WI38 (cell line): ENCODE data around the gene TUBE1.

ENCODE experiments used
- H3K4me3 ChIP-seq: 2 replicates; pipeline ENCODE4 v1.5.1; 2011; ENCODE audit warnings: low read depth, mild to moderate bottlenecking, control low read depth, low read length
- CTCF ChIP-seq: IDR thresholded peaks from 2 replicates; pipeline ENCODE4 v1.5.1; 2012; ENCODE audit warnings: low read depth, mild to moderate bottlenecking, control low read depth, low read length

Gene TUBE1

GRCh38 chr6:112096901-112097300 lies 9.6 kb upstream of the TUBE1 start:
- no peak for TF ChIP-seq CTCF
- H3K4me3 ChIP-seq: no peak overlapping the region

GRCh38 chr6:112087916-112088315 lies 634 bp upstream of the TUBE1 start:
- TF ChIP-seq CTCF: no peak
- peak overlapping the region; percentile 77 for H3K4me3 ChIP-seq

- TF ChIP-seq CTCF: peak; percentile 7; the same call in 1 of the 2 replicates
- H3K4me3 ChIP-seq: peak overlapping the region; percentile 77
These were observed 542 bp downstream of the TUBE1 start for GRCh38 chr6:112086744-112087135.

DNA sequence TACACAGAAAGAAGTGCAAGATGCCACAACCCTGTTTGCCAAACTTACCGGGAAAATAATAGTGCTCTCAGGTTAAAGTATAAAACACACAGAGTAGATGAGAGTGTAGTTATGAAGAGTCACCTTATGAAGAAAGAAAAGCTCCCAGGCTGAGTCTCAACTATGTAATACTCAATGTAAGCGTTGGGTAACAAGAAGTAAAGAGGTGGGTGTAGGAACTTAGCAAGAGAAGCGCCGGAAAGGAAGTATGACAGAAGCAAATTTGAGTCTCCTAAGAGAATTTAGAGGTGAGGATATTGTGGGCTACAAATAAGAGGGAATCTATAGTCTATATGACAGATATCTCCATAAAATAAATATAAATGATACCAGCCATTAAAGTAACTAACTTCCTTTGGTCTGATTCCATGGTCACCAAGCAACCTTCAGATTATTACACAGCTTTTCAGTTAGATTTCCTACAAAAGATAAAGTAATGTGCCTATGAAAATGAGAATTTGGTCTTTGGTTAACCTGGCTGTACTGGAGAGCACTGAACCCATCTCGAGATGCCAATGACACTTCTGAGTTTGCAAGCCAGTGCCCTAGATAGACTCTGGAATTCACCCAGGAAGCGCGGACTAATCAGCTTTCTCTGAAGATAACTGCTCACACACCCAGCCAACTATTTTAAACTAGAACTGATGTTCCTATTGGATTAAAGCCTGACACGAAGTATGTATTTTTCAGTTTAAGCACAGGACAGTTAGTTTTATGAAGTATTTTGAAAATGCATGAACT lies 1.8 kb downstream of the TUBE1 start:
- H3K4me3 ChIP-seq: no peak overlapping the region
- no peak for TF ChIP-seq CTCF

GRCh38 chr6:112081569-112081968 lies 5.7 kb downstream of the TUBE1 start:
- TF ChIP-seq CTCF: no peak
- no peak overlapping the region for H3K4me3 ChIP-seq

- TF ChIP-seq CTCF: no peak
- H3K4me3 ChIP-seq: no peak overlapping the region
These were observed 20.7 kb downstream of the TUBE1 start for GRCh38 chr6:112066606-112067005.

GRCh38 chr6:112065426-112065986 lies 21.8 kb downstream of the TUBE1 start:
- no peak overlapping the region for H3K4me3 ChIP-seq
- no peak for TF ChIP-seq CTCF
